HCT116 (cell line): ENCODE results near the gene MAML2. TPM values are rescaled to one million over a fixed set of nuclear protein-coding genes. Genes with fewer than 3 reads are reported as not detected.

Source experiments
- ATAC-seq: fragments of 200-7000 bp; cut with Tn5 transposase; 2 replicates; pipeline ENCODE4 v1.9.1; 2020; ENCODE audit warnings: mild to moderate bottlenecking, moderate library complexity
- BruUV-seq: library from RNA; stranded (reverse); fragments of 400-500 nt; replicated peaks from 2 replicates; lab custom pipeline; 2021; lab: Mats Ljungman, UMichigan
- CTCF ChIA-PET: fragments of 300-600 bp; sonication (Branson Sonifier 250); formaldehyde crosslinking; loops from one replicate; lab custom pipeline; 2021; ENCODE audit warnings: antibody characterized with exemption; lab: Charles Lee
- POLR2A ChIA-PET: fragments of 300-600, 350-600 bp; sonication (Branson Sonifier 250); formaldehyde crosslinking; loops from one replicate; lab custom pipeline; 2021; ENCODE audit warnings: antibody characterized with exemption; lab: Charles Lee
- RAD21 ChIA-PET, 2 experiments: fragments of 300-600 bp; sonication (Branson Sonifier 250); formaldehyde crosslinking; loops; one replicate each; lab custom pipeline; 2023; ENCODE audit warnings: low total read pairs in 2 of 2; ENCODE audit not compliant: uncharacterized antibody in 2 of 2, unreplicated experiment in 2 of 2, low non-redundant PET in 1 of 2; lab: Charles Lee
- DNase-seq: peaks from one replicate; pipeline ENCODE4 v3.0.0-alpha.2; 2010; ENCODE audit warnings: low read depth, low spot score
- H2AFZ ChIP-seq: fragments of 200-600 bp; shearing (Covaris generic), sonication (generic); 2 replicates; pipeline ENCODE4 v1.6.1; 2017; ENCODE audit warnings: low read depth, mixed run types, mixed read lengths, antibody characterized with exemption, low read length; ENCODE audit not compliant: poor library complexity, severe bottlenecking
- H3K27ac ChIP-seq: 2 replicates; pipeline ENCODE4 v1.5.1; 2012; ENCODE audit warnings: low read depth, low read length
- H3K27me3 ChIP-seq: fragments of 200-600 bp; sonication (generic); 2 replicates; pipeline ENCODE4 v1.6.1; 2016; ENCODE audit warnings: mixed run types, low read length, mixed read lengths; ENCODE audit not compliant: insufficient read depth
- H3K36me3 ChIP-seq, 2 experiments: fragments of 200-500 bp in 1 of 2; fragments of 200-600 bp in 1 of 2; sonication (Bioruptor generic) in 1 of 2; sonication (generic) in 1 of 2; 2 replicates each; pipeline versions ENCODE4 v1.5.1 to v1.6.1; 2014 to 2016; ENCODE audit warnings: low read length in 2 of 2, inconsistent platforms in 1 of 2, mixed read lengths in 1 of 2, mixed run types in 1 of 2; ENCODE audit not compliant: insufficient read depth in 2 of 2, control insufficient read depth in 1 of 2
- H3K4me1 ChIP-seq, 2 experiments: fragments of 200-600 bp in 1 of 2; sonication (generic) in 1 of 2; 2 replicates each; pipeline versions ENCODE4 v1.5.1 to v1.6.1; 2012 to 2017; ENCODE audit warnings: low read length in 2 of 2, inconsistent platforms in 1 of 2, mild to moderate bottlenecking in 1 of 2, mixed read lengths in 1 of 2, mixed run types in 1 of 2, moderate library complexity in 1 of 2; ENCODE audit not compliant: insufficient read depth in 2 of 2, control insufficient read depth in 1 of 2
- H3K4me2 ChIP-seq: fragments of 200-600 bp; sonication (generic); 2 replicates; pipeline ENCODE4 v1.6.1; 2017; ENCODE audit warnings: mixed run types, low read length, mixed read lengths
- H3K4me3 ChIP-seq, 2 experiments: fragments of 200-600 bp in 1 of 2; sonication (generic) in 1 of 2; replicated peaks in 1 of 2; 2 replicates each; pipeline ENCODE4 v1.5.1; 2011 to 2016; ENCODE audit warnings: low read length in 2 of 2, control low read depth in 1 of 2, low read depth in 1 of 2, mild to moderate bottlenecking in 1 of 2, mixed read lengths in 1 of 2, mixed run types in 1 of 2
- H3K79me2 ChIP-seq: fragments of 200-600 bp; sonication (generic); 2 replicates; pipeline ENCODE4 v1.6.1; 2017; ENCODE audit warnings: mild to moderate bottlenecking, mixed run types, low read length, moderate library complexity, mixed read lengths; ENCODE audit not compliant: insufficient read depth
- H3K9ac ChIP-seq: fragments of 200-600 bp; sonication (generic); 2 replicates; pipeline ENCODE4 v1.6.1; 2016; ENCODE audit warnings: low read length, mixed read lengths
- H3K9me2 ChIP-seq: fragments of 200-600 bp; sonication (generic), shearing (Covaris generic); 2 replicates; pipeline ENCODE4 v1.6.1; 2017; ENCODE audit warnings: mixed run types, mild to moderate bottlenecking, moderate library complexity; ENCODE audit not compliant: insufficient read depth
- H3K9me3 ChIP-seq, 2 experiments: fragments of 200-500 bp in 1 of 2; fragments of 200-600 bp in 1 of 2; sonication (Bioruptor generic) in 1 of 2; sonication (generic) in 1 of 2; 2 replicates each; pipeline ENCODE4 v1.6.1; 2014 to 2017; ENCODE audit warnings: low read length in 2 of 2, mixed read lengths in 2 of 2, inconsistent platforms in 1 of 2, low read depth in 1 of 2, mild to moderate bottlenecking in 1 of 2, mixed run types in 1 of 2, moderate library complexity in 1 of 2; ENCODE audit not compliant: control insufficient read depth in 1 of 2, insufficient read depth in 1 of 2
- H4K20me1 ChIP-seq: fragments of 200-600 bp; sonication (generic), shearing (Covaris generic); 2 replicates; pipeline ENCODE4 v1.6.1; 2017; ENCODE audit warnings: mixed run types, mild to moderate bottlenecking, moderate library complexity; ENCODE audit not compliant: insufficient read depth
- ATF3 ChIP-seq: IDR thresholded peaks from 2 replicates; pipeline ENCODE4 v1.6.1; 2012
- CBX3 ChIP-seq: IDR thresholded peaks from 2 replicates; pipeline ENCODE4 v1.6.1; 2012; ENCODE audit warnings: low read depth
- CEBPB ChIP-seq: IDR thresholded peaks from 2 replicates; pipeline ENCODE4 v1.6.1; 2012; ENCODE audit warnings: low read depth
- CTCF ChIP-seq, 3 experiments: fragments of 200-600 bp in 1 of 3; sonication (generic) in 1 of 3; IDR thresholded peaks in 2 of 3; conservative IDR thresholded peaks in 1 of 3; 2 replicates each; pipeline ENCODE4 v1.5.1; 2012 to 2017; ENCODE audit warnings: low read depth in 2 of 3, low read length in 2 of 3, antibody characterized with exemption in 1 of 3, borderline replicate concordance in 1 of 3, control low read depth in 1 of 3, mild to moderate bottlenecking in 1 of 3, mixed read lengths in 1 of 3, mixed run types in 1 of 3, moderate library complexity in 1 of 3; ENCODE audit not compliant: insufficient read depth in 1 of 3
- EGR1 ChIP-seq: IDR thresholded peaks from 2 replicates; pipeline ENCODE4 v1.6.1; 2012; ENCODE audit warnings: low read depth
- ELF1 ChIP-seq: IDR thresholded peaks from 2 replicates; pipeline ENCODE4 v1.6.1; 2012; ENCODE audit warnings: low read depth, borderline replicate concordance
- EZH2 ChIP-seq: fragments of 200-600 bp; sonication (generic); IDR thresholded peaks from 2 replicates; pipeline ENCODE4 v1.6.1; 2017; ENCODE audit warnings: antibody characterized with exemption, mixed run types
- EZH2phosphoT487 ChIP-seq: fragments of 200-600 bp; IDR thresholded peaks from 2 replicates; pipeline ENCODE4 v1.6.1; 2018; ENCODE audit warnings: antibody characterized with exemption, borderline replicate concordance
- FOSL1 ChIP-seq: IDR thresholded peaks from 2 replicates; pipeline ENCODE4 v1.6.1; 2012; ENCODE audit warnings: low read depth
- JUND ChIP-seq: IDR thresholded peaks from 2 replicates; pipeline ENCODE4 v1.6.1; 2012
- POLR2A ChIP-seq: IDR thresholded peaks from 2 replicates; pipeline ENCODE4 v1.7.0; 2011; ENCODE audit warnings: borderline replicate concordance; ENCODE audit not compliant: insufficient read depth, insufficient read length; ENCODE audit errors: extremely low read depth
- POLR2AphosphoS5 ChIP-seq: IDR thresholded peaks from 2 replicates; pipeline ENCODE4 v1.6.1; 2011; ENCODE audit warnings: mild to moderate bottlenecking, low read depth, low read length, moderate library complexity
- RAD21 ChIP-seq: IDR thresholded peaks from 2 replicates; pipeline ENCODE4 v1.6.1; 2012; ENCODE audit warnings: low read depth, mild to moderate bottlenecking
- REST ChIP-seq: IDR thresholded peaks from 2 replicates; pipeline ENCODE4 v1.6.1; 2012; ENCODE audit warnings: low read depth
- SIN3A ChIP-seq: IDR thresholded peaks from 2 replicates; pipeline ENCODE4 v1.6.1; 2012; ENCODE audit warnings: low read depth
- SP1 ChIP-seq: IDR thresholded peaks from 2 replicates; pipeline ENCODE4 v1.6.1; 2012; ENCODE audit warnings: low read depth
- SRF ChIP-seq: IDR thresholded peaks from 2 replicates; pipeline ENCODE4 v1.6.1; 2012; ENCODE audit warnings: low read depth
- TCF7L2 ChIP-seq: IDR thresholded peaks from 2 replicates; pipeline ENCODE4 v1.7.0; 2011; ENCODE audit warnings: borderline replicate concordance, inconsistent platforms; ENCODE audit not compliant: insufficient read depth, insufficient read length; ENCODE audit errors: extremely low read depth
- ZBTB33 ChIP-seq: IDR thresholded peaks from 2 replicates; pipeline ENCODE4 v1.6.1; 2011; ENCODE audit warnings: mild to moderate bottlenecking, low read length, moderate library complexity; ENCODE audit not compliant: insufficient replicate concordance; ENCODE audit errors: extremely low read depth
- ZFX ChIP-seq: fragments of 450-650 bp; IDR thresholded peaks from 2 replicates; pipeline ENCODE4 v1.6.1; 2017
- intact Hi-C: fragments of 100-400 bp; cut with micrococcal nuclease; formaldehyde crosslinking; loops from 2 replicates; pipeline ENCODE4 v1.10.0; 2022
- total RNA-seq: library from RNA; stranded (reverse); gene quantifications from one replicate; pipeline ENCODE4 v1.2.1, GENCODE V29; 2021; ENCODE audit not compliant: unreplicated experiment

Gene MAML2
- total RNA-seq, 1 experiment from 2014 or later = 2.6 TPM

- H3K27me3 ChIP-seq = peaks cover 14% of the 10 kb centered on the region; the same call in 1 of the 2 replicates
- H3K4me1 ChIP-seq = no peaks in the 10 kb centered on the region
- H3K4me2 ChIP-seq = no peak overlapping the region
- no peak overlapping the region for H3K9ac ChIP-seq
- ATAC-seq = no peak
- no peaks in the 10 kb centered on the region for H4K20me1 ChIP-seq
- RAD21 ChIA-PET = no interaction called here
- no peaks in the 10 kb centered on the region for H3K9me2 ChIP-seq
- H3K9me3 ChIP-seq = no peaks in the 10 kb centered on the region
- DNase-seq = no peak
- POLR2A ChIA-PET = no interaction called here
- H3K4me3 ChIP-seq = no peak overlapping the region
- intact Hi-C loops = no loop called here
- no peaks in the 10 kb centered on the region for H3K79me2 ChIP-seq
- no peak overlapping the region for H2AFZ ChIP-seq
- TF ChIP-seq SRF = no peak
- no peak for TF ChIP-seq SP1
- TF ChIP-seq EZH2 = no peak
- TF ChIP-seq CTCF (IDR thresholded peaks at IDR 0.05 in 2 of 3, conservative IDR thresholded peaks at IDR 0.05 in 1 of 3; ENCODE audit: borderline replicate concordance in 1 of 3, insufficient read depth in 1 of 3, low read depth in 2 of 3, low read length in 2 of 3) = no peak
- TF ChIP-seq POLR2AphosphoS5 = no peak
- TF ChIP-seq ZBTB33 = no peak
- no peak for TF ChIP-seq SIN3A
- TF ChIP-seq ELF1 = no peak
- TF ChIP-seq ATF3 = no peak
- no peak for TF ChIP-seq REST
- TF ChIP-seq EGR1 = no peak
- TF ChIP-seq EZH2phosphoT487 = no peak
- no peak for TF ChIP-seq TCF7L2
- TF ChIP-seq FOSL1 = no peak
- TF ChIP-seq CBX3 = no peak
- TF ChIP-seq JUND = no peak
- no peak for TF ChIP-seq ZFX
- no peak for TF ChIP-seq RAD21
- TF ChIP-seq POLR2A = no peak
- TF ChIP-seq CEBPB = no peak
- H3K36me3 ChIP-seq = no peaks in the 10 kb centered on the region
- no TSS peak for BruUV-seq
- H3K27ac ChIP-seq = no peak overlapping the region
- CTCF ChIA-PET = no interaction called here
Observed at GRCh38 chr11:96168623-96169022, 174.4 kb downstream of the MAML2 start.
